Measurements from ENCODE around the gene ADAMTS18. TPM values are rescaled to one million over a fixed set of nuclear protein-coding genes. Genes with fewer than 3 reads are reported as not detected.

Gene ADAMTS18
- total and polyA plus RNA-seq, 9 of the 15 experiments (the other 6 are each of a cell fraction or from before 2014, with no cell fraction given): not detected

GRCh38 chr16:77430360-77430759, 4.5 kb downstream of the ADAMTS18 start (continued):
- TF ChIP-seq POLR2H (tag; IDR thresholded peaks at IDR 0.05; ENCODE audit: low read depth): no peak
- no peak for TF ChIP-seq STAT6 (CRISPR knock-in tag; IDR thresholded peaks at IDR 0.05)
- no peak for TF ChIP-seq STAG1 (CRISPR knock-in tag; IDR thresholded peaks at IDR 0.05; ENCODE audit: borderline replicate concordance)
- TF ChIP-seq CTCF (IDR thresholded peaks at IDR 0.05 in 2 of 3, conservative IDR thresholded peaks at IDR 0.05 in 1 of 3; ENCODE audit: insufficient read depth in 2 of 3, low read depth in 1 of 3, low read length in 3 of 3): no peak
- TF ChIP-seq MLLT1 (IDR thresholded peaks at IDR 0.05): no peak
- no peak for TF ChIP-seq ZNF280B (CRISPR knock-in tag; IDR thresholded peaks at IDR 0.05)
- TF ChIP-seq SNIP1 (IDR thresholded peaks at IDR 0.05; ENCODE audit: low read depth): no peak
- no peak for TF ChIP-seq PRMT5 (CRISPR knock-in tag; IDR thresholded peaks at IDR 0.05)
